GM12878 (cell line): Measurements from ENCODE around the gene STK16.

ENCODE experiments used
- CHD2 ChIP-seq: IDR thresholded peaks from 2 replicates; pipeline ENCODE4 v1.6.1; 2011; ENCODE audit warnings: low read depth, low read length, improper control_type of control experiment, borderline replicate concordance
- SP1 ChIP-seq: IDR thresholded peaks from one replicate; pipeline ENCODE4 v1.6.1; 2011; ENCODE audit warnings: low read depth, low read length
- TF ChIP-seq, protein P1 (sequence below), 3 experiments: IDR thresholded peaks in 2 of 3; conservative IDR thresholded peaks in 1 of 3; 2 replicates each; pipeline ENCODE4 v1.5.1; 2011; ENCODE audit warnings: low read depth in 3 of 3, low read length in 3 of 3, mild to moderate bottlenecking in 3 of 3, control low read depth in 2 of 3, moderate library complexity in 2 of 3, inconsistent platforms in 1 of 3, mixed read lengths in 1 of 3; ENCODE audit not compliant: control insufficient read depth in 2 of 3, insufficient read depth in 1 of 3; ENCODE audit errors: extremely low read depth in 1 of 3
- TF ChIP-seq, protein P2 (sequence below): IDR thresholded peaks from 2 replicates; pipeline ENCODE4 v1.6.1; 2012; ENCODE audit warnings: low read depth, low read length, improper control_type of control experiment

DNA sequence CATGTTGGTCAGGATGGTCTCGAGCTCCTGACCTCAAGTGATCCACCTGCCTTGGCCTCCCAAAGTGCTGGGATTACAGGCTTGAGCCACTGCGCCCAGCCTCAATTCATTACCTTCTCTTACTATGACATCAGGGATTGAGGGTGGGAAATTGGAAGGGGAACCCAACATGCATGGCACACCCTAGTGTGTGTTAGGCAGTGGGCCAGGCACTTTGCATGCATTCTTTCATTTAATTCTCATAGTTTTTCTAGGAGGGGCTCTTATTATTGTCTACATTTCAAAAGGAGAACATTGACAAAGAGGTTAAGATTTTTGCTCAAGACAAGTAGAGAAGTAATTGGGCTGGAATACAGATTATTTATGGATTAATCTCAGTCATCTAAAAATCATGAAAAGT, 23.0 kb downstream of the STK16 start:
- TF ChIP-seq CHD2 (no peak), SP1 (no peak)
- TF ChIP-seq, protein P1, sequence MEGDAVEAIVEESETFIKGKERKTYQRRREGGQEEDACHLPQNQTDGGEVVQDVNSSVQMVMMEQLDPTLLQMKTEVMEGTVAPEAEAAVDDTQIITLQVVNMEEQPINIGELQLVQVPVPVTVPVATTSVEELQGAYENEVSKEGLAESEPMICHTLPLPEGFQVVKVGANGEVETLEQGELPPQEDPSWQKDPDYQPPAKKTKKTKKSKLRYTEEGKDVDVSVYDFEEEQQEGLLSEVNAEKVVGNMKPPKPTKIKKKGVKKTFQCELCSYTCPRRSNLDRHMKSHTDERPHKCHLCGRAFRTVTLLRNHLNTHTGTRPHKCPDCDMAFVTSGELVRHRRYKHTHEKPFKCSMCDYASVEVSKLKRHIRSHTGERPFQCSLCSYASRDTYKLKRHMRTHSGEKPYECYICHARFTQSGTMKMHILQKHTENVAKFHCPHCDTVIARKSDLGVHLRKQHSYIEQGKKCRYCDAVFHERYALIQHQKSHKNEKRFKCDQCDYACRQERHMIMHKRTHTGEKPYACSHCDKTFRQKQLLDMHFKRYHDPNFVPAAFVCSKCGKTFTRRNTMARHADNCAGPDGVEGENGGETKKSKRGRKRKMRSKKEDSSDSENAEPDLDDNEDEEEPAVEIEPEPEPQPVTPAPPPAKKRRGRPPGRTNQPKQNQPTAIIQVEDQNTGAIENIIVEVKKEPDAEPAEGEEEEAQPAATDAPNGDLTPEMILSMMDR (IDR thresholded peaks at IDR 0.05 in 2 of 3, conservative IDR thresholded peaks at IDR 0.05 in 1 of 3; ENCODE audit: control insufficient read depth in 2 of 3, extremely low read depth in 1 of 3, insufficient read depth in 1 of 3, low read depth in 3 of 3, low read length in 3 of 3), result no peak
- TF ChIP-seq, protein P2, sequence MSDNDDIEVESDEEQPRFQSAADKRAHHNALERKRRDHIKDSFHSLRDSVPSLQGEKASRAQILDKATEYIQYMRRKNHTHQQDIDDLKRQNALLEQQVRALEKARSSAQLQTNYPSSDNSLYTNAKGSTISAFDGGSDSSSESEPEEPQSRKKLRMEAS, result no peak
